Stomach (tissue), 4 donors: ENCODE data around the gene FCHSD2.

Source experiments
- POLR2A ChIP-seq, 4 donors: fragments of 450-650 bp; IDR thresholded peaks; one replicate each; pipeline ENCODE4 v1.6.1; 2016; ENCODE audit warnings: antibody characterized with exemption in 4 of 4, control low read depth in 2 of 4, mild to moderate bottlenecking in 1 of 4, moderate library complexity in 1 of 4
- POLR2AphosphoS5 ChIP-seq, 3 donors: sonication (generic); formaldehyde crosslinking; IDR thresholded peaks; one replicate each; pipeline ENCODE4 v1.6.1; 2016; ENCODE audit warnings: antibody characterized with exemption in 3 of 3
- TF ChIP-seq, protein P1 (sequence below), 7 experiments: fragments of 450-650 bp in 4 of 7; fragments of 200-600 bp in 3 of 7; sonication (generic) in 3 of 7; IDR thresholded peaks; one replicate each; pipeline ENCODE4 v1.5.1; 2016 to 2019; ENCODE audit warnings: antibody characterized with exemption in 7 of 7, control low read depth in 2 of 7, mild to moderate bottlenecking in 1 of 7

- TF ChIP-seq POLR2A (IDR thresholded peaks at IDR 0.05) (no peak), POLR2AphosphoS5 (IDR thresholded peaks at IDR 0.05) (no peak)
- TF ChIP-seq, protein P1, sequence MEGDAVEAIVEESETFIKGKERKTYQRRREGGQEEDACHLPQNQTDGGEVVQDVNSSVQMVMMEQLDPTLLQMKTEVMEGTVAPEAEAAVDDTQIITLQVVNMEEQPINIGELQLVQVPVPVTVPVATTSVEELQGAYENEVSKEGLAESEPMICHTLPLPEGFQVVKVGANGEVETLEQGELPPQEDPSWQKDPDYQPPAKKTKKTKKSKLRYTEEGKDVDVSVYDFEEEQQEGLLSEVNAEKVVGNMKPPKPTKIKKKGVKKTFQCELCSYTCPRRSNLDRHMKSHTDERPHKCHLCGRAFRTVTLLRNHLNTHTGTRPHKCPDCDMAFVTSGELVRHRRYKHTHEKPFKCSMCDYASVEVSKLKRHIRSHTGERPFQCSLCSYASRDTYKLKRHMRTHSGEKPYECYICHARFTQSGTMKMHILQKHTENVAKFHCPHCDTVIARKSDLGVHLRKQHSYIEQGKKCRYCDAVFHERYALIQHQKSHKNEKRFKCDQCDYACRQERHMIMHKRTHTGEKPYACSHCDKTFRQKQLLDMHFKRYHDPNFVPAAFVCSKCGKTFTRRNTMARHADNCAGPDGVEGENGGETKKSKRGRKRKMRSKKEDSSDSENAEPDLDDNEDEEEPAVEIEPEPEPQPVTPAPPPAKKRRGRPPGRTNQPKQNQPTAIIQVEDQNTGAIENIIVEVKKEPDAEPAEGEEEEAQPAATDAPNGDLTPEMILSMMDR (IDR thresholded peaks at IDR 0.05), result no peak
These were observed 316.5 kb downstream of the FCHSD2 start for GRCh38 chr11:72825661-72826060.
